ENCODE results near the gene SIT1.

Gene SIT1

DNA sequence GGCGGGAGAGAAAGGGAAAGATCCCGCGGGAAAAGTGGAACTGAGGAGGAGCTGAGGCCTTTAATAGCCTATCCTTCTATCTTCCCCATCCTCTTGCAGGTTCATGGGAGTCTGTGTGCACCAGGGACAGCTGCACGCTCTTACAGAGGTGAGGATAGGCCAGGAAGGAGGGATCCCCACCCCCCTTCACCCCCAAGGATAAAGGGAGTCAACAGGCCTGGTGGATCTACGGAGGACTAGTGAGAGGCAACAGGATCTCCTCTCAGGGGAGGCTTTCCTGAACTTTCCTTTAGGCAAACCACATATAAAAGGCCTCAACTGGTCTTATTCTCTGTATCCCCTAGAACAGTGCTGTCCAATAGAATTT is 44.6 kb downstream of the SIT1 start (continued):
- TF ChIP-seq, protein P1, sequence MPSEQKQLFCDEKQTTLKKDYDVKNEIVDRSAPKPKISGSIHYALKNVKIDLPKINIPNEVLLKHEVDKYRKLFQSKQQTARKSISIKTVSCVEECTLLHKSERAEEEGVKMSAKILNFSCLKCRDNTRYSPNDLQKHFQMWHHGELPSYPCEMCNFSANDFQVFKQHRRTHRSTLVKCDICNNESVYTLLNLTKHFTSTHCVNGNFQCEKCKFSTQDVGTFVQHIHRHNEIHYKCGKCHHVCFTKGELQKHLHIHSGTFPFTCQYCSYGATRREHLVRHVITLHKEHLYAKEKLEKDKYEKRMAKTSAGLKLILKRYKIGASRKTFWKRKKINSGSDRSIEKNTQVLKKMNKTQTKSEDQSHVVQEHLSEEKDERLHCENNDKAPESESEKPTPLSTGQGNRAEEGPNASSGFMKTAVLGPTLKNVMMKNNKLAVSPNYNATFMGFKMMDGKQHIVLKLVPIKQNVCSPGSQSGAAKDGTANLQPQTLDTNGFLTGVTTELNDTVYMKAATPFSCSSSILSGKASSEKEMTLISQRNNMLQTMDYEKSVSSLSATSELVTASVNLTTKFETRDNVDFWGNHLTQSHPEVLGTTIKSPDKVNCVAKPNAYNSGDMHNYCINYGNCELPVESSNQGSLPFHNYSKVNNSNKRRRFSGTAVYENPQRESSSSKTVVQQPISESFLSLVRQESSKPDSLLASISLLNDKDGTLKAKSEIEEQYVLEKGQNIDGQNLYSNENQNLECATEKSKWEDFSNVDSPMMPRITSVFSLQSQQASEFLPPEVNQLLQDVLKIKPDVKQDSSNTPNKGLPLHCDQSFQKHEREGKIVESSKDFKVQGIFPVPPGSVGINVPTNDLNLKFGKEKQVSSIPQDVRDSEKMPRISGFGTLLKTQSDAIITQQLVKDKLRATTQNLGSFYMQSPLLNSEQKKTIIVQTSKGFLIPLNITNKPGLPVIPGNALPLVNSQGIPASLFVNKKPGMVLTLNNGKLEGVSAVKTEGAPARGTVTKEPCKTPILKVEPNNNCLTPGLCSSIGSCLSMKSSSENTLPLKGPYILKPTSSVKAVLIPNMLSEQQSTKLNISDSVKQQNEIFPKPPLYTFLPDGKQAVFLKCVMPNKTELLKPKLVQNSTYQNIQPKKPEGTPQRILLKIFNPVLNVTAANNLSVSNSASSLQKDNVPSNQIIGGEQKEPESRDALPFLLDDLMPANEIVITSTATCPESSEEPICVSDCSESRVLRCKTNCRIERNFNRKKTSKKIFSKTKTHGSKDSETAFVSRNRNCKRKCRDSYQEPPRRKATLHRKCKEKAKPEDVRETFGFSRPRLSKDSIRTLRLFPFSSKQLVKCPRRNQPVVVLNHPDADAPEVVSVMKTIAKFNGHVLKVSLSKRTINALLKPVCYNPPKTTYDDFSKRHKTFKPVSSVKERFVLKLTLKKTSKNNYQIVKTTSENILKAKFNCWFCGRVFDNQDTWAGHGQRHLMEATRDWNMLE (tag by site-specific recombination; conservative IDR thresholded peaks at IDR 0.05; ENCODE audit: low read depth) = no peak
- TF ChIP-seq SCRT2 (tag by site-specific recombination; IDR thresholded peaks at IDR 0.05) (peak; percentile 12; the same call in 1 of the 2 replicates), BCL11B (tag by site-specific recombination; IDR thresholded peaks at IDR 0.05; ENCODE audit: low read depth) (no peak), ZBTB20 (tag by site-specific recombination; IDR thresholded peaks at IDR 0.05) (peak; percentile 42; the same call in 1 of the 2 replicates), ZNF366 (tag by site-specific recombination; conservative IDR thresholded peaks at IDR 0.05) (peak; percentile 37; the same call in 1 of the 2 replicates), ZBTB8A (tag by site-specific recombination; IDR thresholded peaks at IDR 0.05) (0 out of 2 replicates have a peak, but pooled peaks have one; percentile 6)
- TF ChIP-seq, protein P2, sequence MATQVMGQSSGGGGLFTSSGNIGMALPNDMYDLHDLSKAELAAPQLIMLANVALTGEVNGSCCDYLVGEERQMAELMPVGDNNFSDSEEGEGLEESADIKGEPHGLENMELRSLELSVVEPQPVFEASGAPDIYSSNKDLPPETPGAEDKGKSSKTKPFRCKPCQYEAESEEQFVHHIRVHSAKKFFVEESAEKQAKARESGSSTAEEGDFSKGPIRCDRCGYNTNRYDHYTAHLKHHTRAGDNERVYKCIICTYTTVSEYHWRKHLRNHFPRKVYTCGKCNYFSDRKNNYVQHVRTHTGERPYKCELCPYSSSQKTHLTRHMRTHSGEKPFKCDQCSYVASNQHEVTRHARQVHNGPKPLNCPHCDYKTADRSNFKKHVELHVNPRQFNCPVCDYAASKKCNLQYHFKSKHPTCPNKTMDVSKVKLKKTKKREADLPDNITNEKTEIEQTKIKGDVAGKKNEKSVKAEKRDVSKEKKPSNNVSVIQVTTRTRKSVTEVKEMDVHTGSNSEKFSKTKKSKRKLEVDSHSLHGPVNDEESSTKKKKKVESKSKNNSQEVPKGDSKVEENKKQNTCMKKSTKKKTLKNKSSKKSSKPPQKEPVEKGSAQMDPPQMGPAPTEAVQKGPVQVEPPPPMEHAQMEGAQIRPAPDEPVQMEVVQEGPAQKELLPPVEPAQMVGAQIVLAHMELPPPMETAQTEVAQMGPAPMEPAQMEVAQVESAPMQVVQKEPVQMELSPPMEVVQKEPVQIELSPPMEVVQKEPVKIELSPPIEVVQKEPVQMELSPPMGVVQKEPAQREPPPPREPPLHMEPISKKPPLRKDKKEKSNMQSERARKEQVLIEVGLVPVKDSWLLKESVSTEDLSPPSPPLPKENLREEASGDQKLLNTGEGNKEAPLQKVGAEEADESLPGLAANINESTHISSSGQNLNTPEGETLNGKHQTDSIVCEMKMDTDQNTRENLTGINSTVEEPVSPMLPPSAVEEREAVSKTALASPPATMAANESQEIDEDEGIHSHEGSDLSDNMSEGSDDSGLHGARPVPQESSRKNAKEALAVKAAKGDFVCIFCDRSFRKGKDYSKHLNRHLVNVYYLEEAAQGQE (tag by site-specific recombination; IDR thresholded peaks at IDR 0.05) = 0 out of 2 replicates have a peak, but pooled peaks have one; percentile 17

DNA sequence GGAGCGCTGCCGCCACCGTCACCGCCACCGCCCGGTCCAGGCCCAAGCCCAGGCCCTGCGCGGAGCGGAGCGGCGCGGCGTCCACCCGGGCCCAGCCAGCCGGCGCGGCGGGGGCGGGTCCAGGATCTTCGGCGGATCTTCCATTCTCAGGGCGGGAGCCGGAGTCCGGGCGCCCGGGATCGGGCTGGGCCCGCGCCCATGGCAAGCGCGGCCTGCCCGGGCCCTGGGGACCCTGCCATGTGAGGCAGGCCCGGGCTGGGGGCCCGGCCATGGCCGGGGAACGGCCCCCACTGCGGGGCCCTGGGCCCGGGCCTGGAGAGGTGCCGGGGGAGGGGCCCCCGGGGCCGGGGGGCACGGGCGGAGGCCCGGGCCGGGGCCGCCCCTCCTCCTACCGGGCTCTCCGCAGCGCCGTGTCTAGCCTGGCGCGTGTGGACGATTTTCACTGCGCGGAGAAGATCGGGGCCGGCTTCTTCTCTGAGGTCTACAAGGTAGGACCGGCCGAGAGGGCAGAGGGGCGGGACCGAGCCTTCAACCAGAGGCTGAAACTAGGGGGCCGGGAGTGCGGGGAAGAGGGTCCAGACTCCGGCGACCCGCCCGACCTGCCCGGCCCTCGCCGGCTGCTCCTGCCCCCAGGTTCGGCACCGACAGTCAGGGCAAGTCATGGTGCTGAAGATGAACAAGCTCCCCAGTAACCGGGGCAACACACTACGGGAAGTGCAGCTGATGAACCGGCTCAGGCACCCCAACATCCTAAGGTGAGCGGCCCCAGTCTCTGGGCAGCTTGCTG is 45.2 kb downstream of the SIT1 start:
- H3K9me3 ChIP-seq (ENCODE audit: control insufficient read depth, insufficient read depth, low read depth, low read length) = no peaks in the 10 kb centered on the region
- POLR2A ChIA-PET = interaction anchor here (0.5 to 0.9 kb wide), 3 partner anchors 24 to 152 kb away, joined by 3 to 4 read pairs (median 4); no protein-coding TSS in a partner anchor
- H3K4me1 ChIP-seq (ENCODE audit: control insufficient read depth, insufficient read depth, low read length) = no peaks in the 10 kb centered on the region
- CTCF ChIA-PET = interaction anchor here (1.2 to 2.6 kb wide), 2 partner anchors 8 to 10 kb away, joined by 6 to 22 read pairs; no protein-coding TSS in a partner anchor
- peak overlapping the region; percentile 54 for H3K4me3 ChIP-seq (ENCODE audit: low read depth, low read length)
- peak overlapping the region; percentile 85 for H3K27ac ChIP-seq (ENCODE audit: extremely low read depth, low read depth, low read length)
- H3K36me3 ChIP-seq (ENCODE audit: control insufficient read depth in 2 of 2, insufficient read depth in 1 of 2, low read length in 2 of 2) = peaks cover 0 to 40% of the 10 kb centered on the region in 2 experiments; a peak in 1 of 3 replicates
- TF ChIP-seq GLIS2 (tag by site-specific recombination; IDR thresholded peaks at IDR 0.05) (0 out of 2 replicates have a peak, but pooled peaks have one; percentile 24), ZBTB20 (tag by site-specific recombination; IDR thresholded peaks at IDR 0.05) (peak; percentile 75), ZEB2 (tag by site-specific recombination; IDR thresholded peaks at IDR 0.05) (0 out of 2 replicates have a peak, but pooled peaks have one; percentile 18), ZNF169 (tag by site-specific recombination; IDR thresholded peaks at IDR 0.05) (no peak), ZNF777 (tag by site-specific recombination; IDR thresholded peaks at IDR 0.05; ENCODE audit: borderline replicate concordance) (no peak), ZNF335 (tag by site-specific recombination; conservative IDR thresholded peaks at IDR 0.05) (peak; percentile 76), YY1 (tag by site-specific recombination; IDR thresholded peaks at IDR 0.05) (no peak), ZBTB8A (tag by site-specific recombination; IDR thresholded peaks at IDR 0.05) (peak; percentile 40; the same call in 1 of the 2 replicates), ZBTB17 (tag by site-specific recombination; IDR thresholded peaks at IDR 0.05) (peak; percentile 36; the same call in 1 of the 2 replicates), ZNF670 (tag by site-specific recombination; IDR thresholded peaks at IDR 0.05; ENCODE audit: low read depth) (no peak), REPIN1 (tag by site-specific recombination; IDR thresholded peaks at IDR 0.05; ENCODE audit: low read depth) (no peak)
- TF ChIP-seq, protein P3, sequence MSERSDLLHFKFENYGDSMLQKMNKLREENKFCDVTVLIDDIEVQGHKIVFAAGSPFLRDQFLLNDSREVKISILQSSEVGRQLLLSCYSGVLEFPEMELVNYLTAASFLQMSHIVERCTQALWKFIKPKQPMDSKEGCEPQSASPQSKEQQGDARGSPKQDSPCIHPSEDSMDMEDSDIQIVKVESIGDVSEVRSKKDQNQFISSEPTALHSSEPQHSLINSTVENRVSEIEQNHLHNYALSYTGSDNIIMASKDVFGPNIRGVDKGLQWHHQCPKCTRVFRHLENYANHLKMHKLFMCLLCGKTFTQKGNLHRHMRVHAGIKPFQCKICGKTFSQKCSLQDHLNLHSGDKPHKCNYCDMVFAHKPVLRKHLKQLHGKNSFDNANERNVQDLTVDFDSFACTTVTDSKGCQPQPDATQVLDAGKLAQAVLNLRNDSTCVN (tag by site-specific recombination; optimal IDR thresholded peaks at IDR 0.05) = peak; percentile 28
- TF ChIP-seq, protein P4, sequence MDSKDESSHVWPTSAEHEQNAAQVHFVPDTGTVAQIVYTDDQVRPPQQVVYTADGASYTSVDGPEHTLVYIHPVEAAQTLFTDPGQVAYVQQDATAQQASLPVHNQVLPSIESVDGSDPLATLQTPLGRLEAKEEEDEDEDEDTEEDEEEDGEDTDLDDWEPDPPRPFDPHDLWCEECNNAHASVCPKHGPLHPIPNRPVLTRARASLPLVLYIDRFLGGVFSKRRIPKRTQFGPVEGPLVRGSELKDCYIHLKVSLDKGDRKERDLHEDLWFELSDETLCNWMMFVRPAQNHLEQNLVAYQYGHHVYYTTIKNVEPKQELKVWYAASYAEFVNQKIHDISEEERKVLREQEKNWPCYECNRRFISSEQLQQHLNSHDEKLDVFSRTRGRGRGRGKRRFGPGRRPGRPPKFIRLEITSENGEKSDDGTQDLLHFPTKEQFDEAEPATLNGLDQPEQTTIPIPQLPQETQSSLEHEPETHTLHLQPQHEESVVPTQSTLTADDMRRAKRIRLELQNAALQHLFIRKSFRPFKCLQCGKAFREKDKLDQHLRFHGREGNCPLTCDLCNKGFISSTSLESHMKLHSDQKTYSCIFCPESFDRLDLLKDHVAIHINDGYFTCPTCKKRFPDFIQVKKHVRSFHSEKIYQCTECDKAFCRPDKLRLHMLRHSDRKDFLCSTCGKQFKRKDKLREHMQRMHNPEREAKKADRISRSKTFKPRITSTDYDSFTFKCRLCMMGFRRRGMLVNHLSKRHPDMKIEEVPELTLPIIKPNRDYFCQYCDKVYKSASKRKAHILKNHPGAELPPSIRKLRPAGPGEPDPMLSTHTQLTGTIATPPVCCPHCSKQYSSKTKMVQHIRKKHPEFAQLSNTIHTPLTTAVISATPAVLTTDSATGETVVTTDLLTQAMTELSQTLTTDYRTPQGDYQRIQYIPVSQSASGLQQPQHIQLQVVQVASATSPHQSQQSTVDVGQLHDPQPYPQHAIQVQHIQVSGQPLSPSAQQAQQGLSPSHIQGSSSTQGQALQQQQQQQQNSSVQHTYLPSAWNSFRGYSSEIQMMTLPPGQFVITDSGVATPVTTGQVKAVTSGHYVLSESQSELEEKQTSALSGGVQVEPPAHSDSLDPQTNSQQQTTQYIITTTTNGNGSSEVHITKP (tag by site-specific recombination; IDR thresholded peaks at IDR 0.05) = peak; percentile 75
